HCT116 (cell line): Measurements from ENCODE around the gene PHTF1. TPM values are rescaled to one million over a fixed set of nuclear protein-coding genes. Genes with fewer than 3 reads are reported as not detected.

Source experiments
- ATAC-seq: fragments of 200-7000 bp; cut with Tn5 transposase; 2 replicates; pipeline ENCODE4 v1.9.1; 2020; ENCODE audit warnings: mild to moderate bottlenecking, moderate library complexity
- BruUV-seq: library from RNA; stranded (reverse); fragments of 400-500 nt; replicated peaks from 2 replicates; lab custom pipeline; 2021; lab: Mats Ljungman, UMichigan
- CTCF ChIA-PET: fragments of 300-600 bp; sonication (Branson Sonifier 250); formaldehyde crosslinking; loops from one replicate; lab custom pipeline; 2021; ENCODE audit warnings: antibody characterized with exemption; lab: Charles Lee
- POLR2A ChIA-PET: fragments of 300-600, 350-600 bp; sonication (Branson Sonifier 250); formaldehyde crosslinking; loops from one replicate; lab custom pipeline; 2021; ENCODE audit warnings: antibody characterized with exemption; lab: Charles Lee
- RAD21 ChIA-PET, 2 experiments: fragments of 300-600 bp; sonication (Branson Sonifier 250); formaldehyde crosslinking; loops; one replicate each; lab custom pipeline; 2023; ENCODE audit warnings: low total read pairs in 2 of 2; ENCODE audit not compliant: uncharacterized antibody in 2 of 2, unreplicated experiment in 2 of 2, low non-redundant PET in 1 of 2; lab: Charles Lee
- DNase-seq: peaks from one replicate; pipeline ENCODE4 v3.0.0-alpha.2; 2010; ENCODE audit warnings: low read depth, low spot score
- H2AFZ ChIP-seq: fragments of 200-600 bp; shearing (Covaris generic), sonication (generic); 2 replicates; pipeline ENCODE4 v1.6.1; 2017; ENCODE audit warnings: low read depth, mixed run types, mixed read lengths, antibody characterized with exemption, low read length; ENCODE audit not compliant: poor library complexity, severe bottlenecking
- H3K27ac ChIP-seq: 2 replicates; pipeline ENCODE4 v1.5.1; 2012; ENCODE audit warnings: low read depth, low read length
- H3K27me3 ChIP-seq: fragments of 200-600 bp; sonication (generic); 2 replicates; pipeline ENCODE4 v1.6.1; 2016; ENCODE audit warnings: mixed run types, low read length, mixed read lengths; ENCODE audit not compliant: insufficient read depth
- H3K36me3 ChIP-seq, 2 experiments: fragments of 200-500 bp in 1 of 2; fragments of 200-600 bp in 1 of 2; sonication (Bioruptor generic) in 1 of 2; sonication (generic) in 1 of 2; 2 replicates each; pipeline versions ENCODE4 v1.5.1 to v1.6.1; 2014 to 2016; ENCODE audit warnings: low read length in 2 of 2, inconsistent platforms in 1 of 2, mixed read lengths in 1 of 2, mixed run types in 1 of 2; ENCODE audit not compliant: insufficient read depth in 2 of 2, control insufficient read depth in 1 of 2
- H3K4me1 ChIP-seq, 2 experiments: fragments of 200-600 bp in 1 of 2; sonication (generic) in 1 of 2; 2 replicates each; pipeline versions ENCODE4 v1.5.1 to v1.6.1; 2012 to 2017; ENCODE audit warnings: low read length in 2 of 2, inconsistent platforms in 1 of 2, mild to moderate bottlenecking in 1 of 2, mixed read lengths in 1 of 2, mixed run types in 1 of 2, moderate library complexity in 1 of 2; ENCODE audit not compliant: insufficient read depth in 2 of 2, control insufficient read depth in 1 of 2
- H3K4me2 ChIP-seq: fragments of 200-600 bp; sonication (generic); 2 replicates; pipeline ENCODE4 v1.6.1; 2017; ENCODE audit warnings: mixed run types, low read length, mixed read lengths
- H3K4me3 ChIP-seq, 2 experiments: fragments of 200-600 bp in 1 of 2; sonication (generic) in 1 of 2; replicated peaks in 1 of 2; 2 replicates each; pipeline ENCODE4 v1.5.1; 2011 to 2016; ENCODE audit warnings: low read length in 2 of 2, control low read depth in 1 of 2, low read depth in 1 of 2, mild to moderate bottlenecking in 1 of 2, mixed read lengths in 1 of 2, mixed run types in 1 of 2
- H3K79me2 ChIP-seq: fragments of 200-600 bp; sonication (generic); 2 replicates; pipeline ENCODE4 v1.6.1; 2017; ENCODE audit warnings: mild to moderate bottlenecking, mixed run types, low read length, moderate library complexity, mixed read lengths; ENCODE audit not compliant: insufficient read depth
- H3K9ac ChIP-seq: fragments of 200-600 bp; sonication (generic); 2 replicates; pipeline ENCODE4 v1.6.1; 2016; ENCODE audit warnings: low read length, mixed read lengths
- H3K9me2 ChIP-seq: fragments of 200-600 bp; sonication (generic), shearing (Covaris generic); 2 replicates; pipeline ENCODE4 v1.6.1; 2017; ENCODE audit warnings: mixed run types, mild to moderate bottlenecking, moderate library complexity; ENCODE audit not compliant: insufficient read depth
- H3K9me3 ChIP-seq, 2 experiments: fragments of 200-500 bp in 1 of 2; fragments of 200-600 bp in 1 of 2; sonication (Bioruptor generic) in 1 of 2; sonication (generic) in 1 of 2; 2 replicates each; pipeline ENCODE4 v1.6.1; 2014 to 2017; ENCODE audit warnings: low read length in 2 of 2, mixed read lengths in 2 of 2, inconsistent platforms in 1 of 2, low read depth in 1 of 2, mild to moderate bottlenecking in 1 of 2, mixed run types in 1 of 2, moderate library complexity in 1 of 2; ENCODE audit not compliant: control insufficient read depth in 1 of 2, insufficient read depth in 1 of 2
- H4K20me1 ChIP-seq: fragments of 200-600 bp; sonication (generic), shearing (Covaris generic); 2 replicates; pipeline ENCODE4 v1.6.1; 2017; ENCODE audit warnings: mixed run types, mild to moderate bottlenecking, moderate library complexity; ENCODE audit not compliant: insufficient read depth
- CBX3 ChIP-seq: IDR thresholded peaks from 2 replicates; pipeline ENCODE4 v1.6.1; 2012; ENCODE audit warnings: low read depth
- CEBPB ChIP-seq: IDR thresholded peaks from 2 replicates; pipeline ENCODE4 v1.6.1; 2012; ENCODE audit warnings: low read depth
- EGR1 ChIP-seq: IDR thresholded peaks from 2 replicates; pipeline ENCODE4 v1.6.1; 2012; ENCODE audit warnings: low read depth
- POLR2AphosphoS5 ChIP-seq: IDR thresholded peaks from 2 replicates; pipeline ENCODE4 v1.6.1; 2011; ENCODE audit warnings: mild to moderate bottlenecking, low read depth, low read length, moderate library complexity
- SIN3A ChIP-seq: IDR thresholded peaks from 2 replicates; pipeline ENCODE4 v1.6.1; 2012; ENCODE audit warnings: low read depth
- YY1 ChIP-seq: IDR thresholded peaks from 2 replicates; pipeline ENCODE4 v1.6.1; 2011; ENCODE audit warnings: low read length, low read depth, moderate library complexity, mild to moderate bottlenecking; ENCODE audit not compliant: insufficient replicate concordance; ENCODE audit errors: extremely low read depth
- ZFX ChIP-seq: fragments of 450-650 bp; IDR thresholded peaks from 2 replicates; pipeline ENCODE4 v1.6.1; 2017
- intact Hi-C: fragments of 100-400 bp; cut with micrococcal nuclease; formaldehyde crosslinking; loops from 2 replicates; pipeline ENCODE4 v1.10.0; 2022
- total RNA-seq: library from RNA; stranded (reverse); gene quantifications from one replicate; pipeline ENCODE4 v1.2.1, GENCODE V29; 2021; ENCODE audit not compliant: unreplicated experiment
- TF ChIP-seq, protein P1 (sequence below), 3 experiments: fragments of 200-600 bp in 1 of 3; sonication (generic) in 1 of 3; IDR thresholded peaks in 2 of 3; conservative IDR thresholded peaks in 1 of 3; 2 replicates each; pipeline ENCODE4 v1.5.1; 2012 to 2017; ENCODE audit warnings: low read depth in 2 of 3, low read length in 2 of 3, antibody characterized with exemption in 1 of 3, borderline replicate concordance in 1 of 3, control low read depth in 1 of 3, mild to moderate bottlenecking in 1 of 3, mixed read lengths in 1 of 3, mixed run types in 1 of 3, moderate library complexity in 1 of 3; ENCODE audit not compliant: insufficient read depth in 1 of 3
- TF ChIP-seq, protein P2 (sequence below): IDR thresholded peaks from 2 replicates; pipeline ENCODE4 v1.6.1; 2012; ENCODE audit warnings: low read depth
- TF ChIP-seq, protein P3 (sequence below): IDR thresholded peaks from 2 replicates; pipeline ENCODE4 v1.6.1; 2012
- TF ChIP-seq, protein P4 (sequence below): IDR thresholded peaks from 2 replicates; pipeline ENCODE4 v1.6.1; 2011; ENCODE audit warnings: mild to moderate bottlenecking, low read length, moderate library complexity; ENCODE audit not compliant: insufficient replicate concordance; ENCODE audit errors: extremely low read depth

PHTF1 gene
- total RNA-seq, 1 experiment from 2014 or later: 11.4 TPM

DNA sequence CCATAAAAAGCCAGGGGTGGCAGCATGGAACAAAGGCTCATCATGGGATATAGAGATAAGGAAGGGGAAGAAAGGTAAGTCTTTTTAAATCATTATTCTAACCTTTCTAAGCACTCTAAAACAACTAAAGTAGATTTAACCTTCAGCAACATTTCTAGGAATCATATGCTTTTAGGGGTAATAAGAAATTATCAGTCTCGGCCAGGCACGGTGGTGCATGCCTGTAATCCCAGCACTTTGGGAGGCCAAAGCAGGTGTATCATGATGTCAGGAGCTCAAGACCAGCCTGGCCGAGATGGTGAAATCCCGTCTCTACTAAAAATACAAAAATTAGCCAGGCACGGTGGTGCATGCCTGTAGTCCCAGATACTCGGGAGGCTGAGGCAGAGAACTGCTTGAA lies 20.3 kb upstream of the PHTF1 start:
- ChIA-PET RAD21 (no interaction called here), CTCF (no interaction called here), POLR2A (no interaction called here)
- no peak overlapping the region for H3K27ac ChIP-seq
- H3K9me2 ChIP-seq: no peaks in the 10 kb centered on the region
- no peak overlapping the region for H3K9ac ChIP-seq
- peaks cover 0 to 5% of the 10 kb centered on the region in 2 experiments; a peak in 2 of 4 replicates for H3K36me3 ChIP-seq
- DNase-seq (no peak), ATAC-seq (no peak)
- no peak overlapping the region for H3K4me2 ChIP-seq
- intact Hi-C loops: no loop called here
- H3K4me3 ChIP-seq: no peak overlapping the region
- no peaks in the 10 kb centered on the region for H3K27me3 ChIP-seq
- H4K20me1 ChIP-seq: no peaks in the 10 kb centered on the region
- no peak overlapping the region for H2AFZ ChIP-seq
- no peak for TF ChIP-seq EGR1
- TF ChIP-seq, protein P1, sequence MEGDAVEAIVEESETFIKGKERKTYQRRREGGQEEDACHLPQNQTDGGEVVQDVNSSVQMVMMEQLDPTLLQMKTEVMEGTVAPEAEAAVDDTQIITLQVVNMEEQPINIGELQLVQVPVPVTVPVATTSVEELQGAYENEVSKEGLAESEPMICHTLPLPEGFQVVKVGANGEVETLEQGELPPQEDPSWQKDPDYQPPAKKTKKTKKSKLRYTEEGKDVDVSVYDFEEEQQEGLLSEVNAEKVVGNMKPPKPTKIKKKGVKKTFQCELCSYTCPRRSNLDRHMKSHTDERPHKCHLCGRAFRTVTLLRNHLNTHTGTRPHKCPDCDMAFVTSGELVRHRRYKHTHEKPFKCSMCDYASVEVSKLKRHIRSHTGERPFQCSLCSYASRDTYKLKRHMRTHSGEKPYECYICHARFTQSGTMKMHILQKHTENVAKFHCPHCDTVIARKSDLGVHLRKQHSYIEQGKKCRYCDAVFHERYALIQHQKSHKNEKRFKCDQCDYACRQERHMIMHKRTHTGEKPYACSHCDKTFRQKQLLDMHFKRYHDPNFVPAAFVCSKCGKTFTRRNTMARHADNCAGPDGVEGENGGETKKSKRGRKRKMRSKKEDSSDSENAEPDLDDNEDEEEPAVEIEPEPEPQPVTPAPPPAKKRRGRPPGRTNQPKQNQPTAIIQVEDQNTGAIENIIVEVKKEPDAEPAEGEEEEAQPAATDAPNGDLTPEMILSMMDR (IDR thresholded peaks at IDR 0.05 in 2 of 3, conservative IDR thresholded peaks at IDR 0.05 in 1 of 3; ENCODE audit: borderline replicate concordance in 1 of 3, insufficient read depth in 1 of 3, low read depth in 2 of 3, low read length in 2 of 3): no peak
- TF ChIP-seq SIN3A: no peak
- no peak for TF ChIP-seq CEBPB
- no peak for TF ChIP-seq CBX3
- TF ChIP-seq ZFX: no peak
- no peak for TF ChIP-seq POLR2AphosphoS5
- TF ChIP-seq YY1: no peak
- TF ChIP-seq, protein P2, sequence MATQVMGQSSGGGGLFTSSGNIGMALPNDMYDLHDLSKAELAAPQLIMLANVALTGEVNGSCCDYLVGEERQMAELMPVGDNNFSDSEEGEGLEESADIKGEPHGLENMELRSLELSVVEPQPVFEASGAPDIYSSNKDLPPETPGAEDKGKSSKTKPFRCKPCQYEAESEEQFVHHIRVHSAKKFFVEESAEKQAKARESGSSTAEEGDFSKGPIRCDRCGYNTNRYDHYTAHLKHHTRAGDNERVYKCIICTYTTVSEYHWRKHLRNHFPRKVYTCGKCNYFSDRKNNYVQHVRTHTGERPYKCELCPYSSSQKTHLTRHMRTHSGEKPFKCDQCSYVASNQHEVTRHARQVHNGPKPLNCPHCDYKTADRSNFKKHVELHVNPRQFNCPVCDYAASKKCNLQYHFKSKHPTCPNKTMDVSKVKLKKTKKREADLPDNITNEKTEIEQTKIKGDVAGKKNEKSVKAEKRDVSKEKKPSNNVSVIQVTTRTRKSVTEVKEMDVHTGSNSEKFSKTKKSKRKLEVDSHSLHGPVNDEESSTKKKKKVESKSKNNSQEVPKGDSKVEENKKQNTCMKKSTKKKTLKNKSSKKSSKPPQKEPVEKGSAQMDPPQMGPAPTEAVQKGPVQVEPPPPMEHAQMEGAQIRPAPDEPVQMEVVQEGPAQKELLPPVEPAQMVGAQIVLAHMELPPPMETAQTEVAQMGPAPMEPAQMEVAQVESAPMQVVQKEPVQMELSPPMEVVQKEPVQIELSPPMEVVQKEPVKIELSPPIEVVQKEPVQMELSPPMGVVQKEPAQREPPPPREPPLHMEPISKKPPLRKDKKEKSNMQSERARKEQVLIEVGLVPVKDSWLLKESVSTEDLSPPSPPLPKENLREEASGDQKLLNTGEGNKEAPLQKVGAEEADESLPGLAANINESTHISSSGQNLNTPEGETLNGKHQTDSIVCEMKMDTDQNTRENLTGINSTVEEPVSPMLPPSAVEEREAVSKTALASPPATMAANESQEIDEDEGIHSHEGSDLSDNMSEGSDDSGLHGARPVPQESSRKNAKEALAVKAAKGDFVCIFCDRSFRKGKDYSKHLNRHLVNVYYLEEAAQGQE: no peak
- TF ChIP-seq, protein P3, sequence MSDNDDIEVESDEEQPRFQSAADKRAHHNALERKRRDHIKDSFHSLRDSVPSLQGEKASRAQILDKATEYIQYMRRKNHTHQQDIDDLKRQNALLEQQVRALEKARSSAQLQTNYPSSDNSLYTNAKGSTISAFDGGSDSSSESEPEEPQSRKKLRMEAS: no peak
- TF ChIP-seq, protein P4, sequence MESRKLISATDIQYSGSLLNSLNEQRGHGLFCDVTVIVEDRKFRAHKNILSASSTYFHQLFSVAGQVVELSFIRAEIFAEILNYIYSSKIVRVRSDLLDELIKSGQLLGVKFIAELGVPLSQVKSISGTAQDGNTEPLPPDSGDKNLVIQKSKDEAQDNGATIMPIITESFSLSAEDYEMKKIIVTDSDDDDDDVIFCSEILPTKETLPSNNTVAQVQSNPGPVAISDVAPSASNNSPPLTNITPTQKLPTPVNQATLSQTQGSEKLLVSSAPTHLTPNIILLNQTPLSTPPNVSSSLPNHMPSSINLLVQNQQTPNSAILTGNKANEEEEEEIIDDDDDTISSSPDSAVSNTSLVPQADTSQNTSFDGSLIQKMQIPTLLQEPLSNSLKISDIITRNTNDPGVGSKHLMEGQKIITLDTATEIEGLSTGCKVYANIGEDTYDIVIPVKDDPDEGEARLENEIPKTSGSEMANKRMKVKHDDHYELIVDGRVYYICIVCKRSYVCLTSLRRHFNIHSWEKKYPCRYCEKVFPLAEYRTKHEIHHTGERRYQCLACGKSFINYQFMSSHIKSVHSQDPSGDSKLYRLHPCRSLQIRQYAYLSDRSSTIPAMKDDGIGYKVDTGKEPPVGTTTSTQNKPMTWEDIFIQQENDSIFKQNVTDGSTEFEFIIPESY: no peak
- H3K79me2 ChIP-seq: peaks cover 43% of the 10 kb centered on the region
- no TSS peak for BruUV-seq
- H3K9me3 ChIP-seq: no peaks in the 10 kb centered on the region
- H3K4me1 ChIP-seq: no peaks in the 10 kb centered on the region; a peak in 1 of 4 replicates
